Liver (tissue), 9 donors: Measurements from ENCODE around the gene DOCK1. TPM values are rescaled to one million over a fixed set of nuclear protein-coding genes. Genes with fewer than 3 reads are reported as not detected.

ENCODE experiments used
- DNase-seq: peaks from one replicate; pipeline ENCODE4 v3.0.0-alpha.2; 2017; ENCODE audit warnings: low spot score
- H3K27ac ChIP-seq, 2 donors: one replicate each; pipeline ENCODE4 v1.7.0; 2013; ENCODE audit warnings: inconsistent platforms in 2 of 2, low read length in 2 of 2, control low read depth in 1 of 2, low read depth in 1 of 2, mild to moderate bottlenecking in 1 of 2
- H3K27me3 ChIP-seq, 4 donors: one replicate each; pipeline versions ENCODE4 v1.6.1 to v1.7.0; 2013; ENCODE audit warnings: low read length in 3 of 4, inconsistent platforms in 1 of 4, mild to moderate bottlenecking in 1 of 4, moderate library complexity in 1 of 4; ENCODE audit not compliant: control insufficient read depth in 4 of 4, insufficient read depth in 4 of 4
- H3K36me3 ChIP-seq, 4 donors: one replicate each; pipeline versions ENCODE4 v1.6.1 to v1.7.0; 2013; ENCODE audit warnings: low read length in 3 of 4, mild to moderate bottlenecking in 3 of 4, low read depth in 1 of 4, moderate library complexity in 1 of 4; ENCODE audit not compliant: control insufficient read depth in 4 of 4, insufficient read depth in 3 of 4
- H3K4me1 ChIP-seq, 4 donors: one replicate each; pipeline versions ENCODE4 v1.6.1 to v1.7.0; 2013; ENCODE audit warnings: low read length in 3 of 4, mild to moderate bottlenecking in 3 of 4, moderate library complexity in 1 of 4; ENCODE audit not compliant: control insufficient read depth in 4 of 4, insufficient read depth in 4 of 4
- H3K4me3 ChIP-seq, 3 donors: one replicate each; pipeline versions ENCODE4 v1.6.1 to v1.7.0; 2013; ENCODE audit warnings: low read length in 3 of 3, control low read depth in 1 of 3, low read depth in 1 of 3, mild to moderate bottlenecking in 1 of 3
- H3K9ac ChIP-seq, 2 donors: one replicate each; pipeline ENCODE4 v1.7.0; 2013; ENCODE audit warnings: low read length in 2 of 2, mild to moderate bottlenecking in 2 of 2, moderate library complexity in 2 of 2, control low read depth in 1 of 2, low read depth in 1 of 2
- H3K9me3 ChIP-seq, 4 donors: one replicate each; pipeline versions ENCODE4 v1.6.1 to v1.7.0; 2013; ENCODE audit warnings: low read length in 3 of 4; ENCODE audit not compliant: control insufficient read depth in 4 of 4
- ATF3 ChIP-seq: IDR thresholded peaks from 2 replicates; pipeline ENCODE4 v1.6.1; 2016; ENCODE audit warnings: antibody characterized with exemption
- CTCF ChIP-seq: fragments of 150-350 bp; IDR thresholded peaks from 2 replicates; pipeline ENCODE4 v1.5.1; 2017; ENCODE audit warnings: improper control_type of control experiment, low read depth, low read length; ENCODE audit not compliant: missing input control
- FOXA1 ChIP-seq: IDR thresholded peaks from 2 replicates; pipeline ENCODE4 v1.6.1; 2016; ENCODE audit warnings: antibody characterized with exemption
- FOXA2 ChIP-seq: IDR thresholded peaks from 2 replicates; pipeline ENCODE4 v1.6.1; 2016; ENCODE audit warnings: antibody characterized with exemption
- GABPA ChIP-seq, 2 donors: IDR thresholded peaks in 1 of 2; conservative IDR thresholded peaks in 1 of 2; 2 replicates each; pipeline ENCODE4 v1.6.1; 2016; ENCODE audit warnings: antibody characterized with exemption in 2 of 2, mild to moderate bottlenecking in 1 of 2, moderate library complexity in 1 of 2
- HNF4A ChIP-seq, 2 donors: conservative IDR thresholded peaks; 2 replicates each; pipeline ENCODE4 v1.6.1; 2016; ENCODE audit warnings: antibody characterized with exemption in 2 of 2, mild to moderate bottlenecking in 2 of 2
- HNF4G ChIP-seq: IDR thresholded peaks from 2 replicates; pipeline ENCODE4 v1.6.1; 2016; ENCODE audit warnings: antibody characterized with exemption
- JUND ChIP-seq, 2 donors: IDR thresholded peaks; 2 replicates each; pipeline ENCODE4 v1.6.1; 2016; ENCODE audit warnings: antibody characterized with exemption in 2 of 2
- MAX ChIP-seq: IDR thresholded peaks from 2 replicates; pipeline ENCODE4 v1.6.1; 2016; ENCODE audit warnings: antibody characterized with exemption
- NR2F2 ChIP-seq: IDR thresholded peaks from 2 replicates; pipeline ENCODE4 v1.6.1; 2016; ENCODE audit warnings: antibody characterized with exemption
- RAD21 ChIP-seq, 2 donors: IDR thresholded peaks; 2 replicates each; pipeline ENCODE4 v1.6.1; 2016; ENCODE audit warnings: antibody characterized with exemption in 2 of 2, mild to moderate bottlenecking in 2 of 2
- REST ChIP-seq: IDR thresholded peaks from 2 replicates; pipeline ENCODE4 v1.6.1; 2016; ENCODE audit warnings: antibody characterized with exemption, mild to moderate bottlenecking
- SP1 ChIP-seq: IDR thresholded peaks from 2 replicates; pipeline ENCODE4 v1.6.1; 2018; ENCODE audit warnings: antibody characterized with exemption, mild to moderate bottlenecking
- TAF1 ChIP-seq: conservative IDR thresholded peaks from 2 replicates; pipeline ENCODE4 v1.6.1; 2016; ENCODE audit warnings: antibody characterized with exemption, mild to moderate bottlenecking
- YY1 ChIP-seq: IDR thresholded peaks from 2 replicates; pipeline ENCODE4 v1.6.1; 2016; ENCODE audit warnings: antibody characterized with exemption, mild to moderate bottlenecking
- ZBTB33 ChIP-seq: IDR thresholded peaks from 2 replicates; pipeline ENCODE4 v1.6.1; 2016; ENCODE audit warnings: antibody characterized with exemption
- WGBS: extraction: QIAGEN DNeasy Blood & Tissue Kit; methylation state at CpG from one replicate; pipeline ENCODE4 v1.1.7; 2013; 5-methylcytosine and 5-hydroxymethylcytosine counted together
- polyA plus RNA-seq, 2 donors: library from polyadenylated mRNA; stranded (reverse) in 1 of 2; unstranded in 1 of 2; fragments of 200-250 nt in 1 of 2; fragments of >200 nt in 1 of 2; fragmentation: Nextera tagmentation in 1 of 2; extraction: Ambion mirVana in 1 of 2; gene quantifications; one replicate each; pipeline versions ENCODE4 v1.2.1 to v1.2.3, GENCODE V29; 2013 to 2015
- total RNA-seq, 2 donors: library from RNA; depleted of rRNA; stranded (reverse); fragments of >200 nt; gene quantifications; one replicate each; pipeline ENCODE4 v1.2.3, GENCODE V29; 2014
- donor health status: healthy.
- donor health status: healthy.
- donor health status: healthy.
- donor health status: healthy.
- donor health status: healthy.

The DOCK1 gene
- total and polyA plus RNA-seq, 4 donors = 3.8 to 28.8 (median 9.1) TPM

GRCh38 chr10:127123626-127124025 is 218.4 kb downstream of the DOCK1 start (continued):
- no peak for TF ChIP-seq JUND (IDR thresholded peaks at IDR 0.05)

- H3K9me3 ChIP-seq = no peaks in the 10 kb centered on the region
- H3K36me3 ChIP-seq = peaks cover 0 to 9% (median 4%) of the 10 kb centered on the region in 4 donors
- no peak for TF ChIP-seq SP1
- TF ChIP-seq YY1 = no peak
- TF ChIP-seq ATF3 = no peak
- TF ChIP-seq ZBTB33 = no peak
- no peak for TF ChIP-seq HNF4G
- no peak for TF ChIP-seq FOXA2
- no peak for TF ChIP-seq NR2F2
- TF ChIP-seq MAX = no peak
- no peak for TF ChIP-seq HNF4A (conservative IDR thresholded peaks at IDR 0.05)
- no peak for TF ChIP-seq REST
- TF ChIP-seq TAF1 = no peak
- no peak for TF ChIP-seq JUND (IDR thresholded peaks at IDR 0.05)
- TF ChIP-seq CTCF = no peak
- H3K9ac ChIP-seq = no peak overlapping the region
- no peak overlapping the region for H3K27ac ChIP-seq
- no peaks in the 10 kb centered on the region for H3K4me1 ChIP-seq
- no peak overlapping the region for H3K4me3 ChIP-seq
- WGBS = 86% methylated on average over 9 of the region's 9 CpGs
- DNase-seq = no peak
- no peaks in the 10 kb centered on the region for H3K27me3 ChIP-seq
Observed at GRCh38 chr10:127125331-127125730, 220.1 kb downstream of the DOCK1 start.

- H3K9me3 ChIP-seq = no peaks in the 10 kb centered on the region
- H3K27ac ChIP-seq = no peak overlapping the region
- no peaks in the 10 kb centered on the region for H3K27me3 ChIP-seq
- WGBS = 97% methylated on average over 1 of the region's 1 CpG
- no peak overlapping the region for H3K4me3 ChIP-seq
- no peaks in the 10 kb centered on the region for H3K4me1 ChIP-seq
- H3K36me3 ChIP-seq = peaks cover 0 to 15% (median 4%) of the 10 kb centered on the region in 4 donors
- no peak for DNase-seq
- H3K9ac ChIP-seq = no peak overlapping the region
- TF ChIP-seq MAX (no peak), TAF1 (no peak), SP1 (no peak), FOXA1 (no peak), REST (no peak), HNF4G (no peak), GABPA (IDR thresholded peaks at IDR 0.05 in 1 of 2, conservative IDR thresholded peaks at IDR 0.05 in 1 of 2) (no peak), ZBTB33 (no peak), RAD21 (IDR thresholded peaks at IDR 0.05) (no peak)
Observed at GRCh38 chr10:127127822-127128221, 222.6 kb downstream of the DOCK1 start.
